ENCODE results near the gene FGF1.

FGF1 gene

GRCh38 chr5:142621227-142621626 lies 64.7 kb downstream of the FGF1 start:
- in situ Hi-C loops (cut with MboI; ENCODE audit: low sequenced_read_pairs), result loop anchor here (25.0 kb wide), 1 partner anchor 266 kb away; no protein-coding TSS in a partner anchor

GRCh38 chr5:142619815-142620214 lies 66.1 kb downstream of the FGF1 start:
- in situ Hi-C loops (cut with MboI; ENCODE audit: low sequenced_read_pairs), result loop anchor here (25.0 kb wide), 1 partner anchor 267 kb away; no protein-coding TSS in a partner anchor

- in situ Hi-C loops (cut with MboI; ENCODE audit: low sequenced_read_pairs), result loop anchor here (25.0 kb wide), 1 partner anchor 269 kb away; no protein-coding TSS in a partner anchor
Observed at GRCh38 chr5:142618130-142618523, 67.8 kb downstream of the FGF1 start.

GRCh38 chr5:142617416-142618129 lies 68.3 kb downstream of the FGF1 start:
- in situ Hi-C loops (cut with MboI; ENCODE audit: low sequenced_read_pairs), result loop anchor here (25.0 kb wide), 1 partner anchor 270 kb away; no protein-coding TSS in a partner anchor

GRCh38 chr5:142615948-142616347 lies 69.9 kb downstream of the FGF1 start:
- in situ Hi-C loops (cut with MboI; ENCODE audit: low sequenced_read_pairs), result loop anchor here (25.0 kb wide), 1 partner anchor 271 kb away; no protein-coding TSS in a partner anchor

GRCh38 chr5:142614054-142614453 lies 71.8 kb downstream of the FGF1 start:
- in situ Hi-C loops (cut with MboI; ENCODE audit: low sequenced_read_pairs), result loop anchor here (25.0 kb wide), 1 partner anchor 273 kb away; no protein-coding TSS in a partner anchor

GRCh38 chr5:142613271-142613671 lies 72.6 kb downstream of the FGF1 start:
- in situ Hi-C loops (cut with MboI; ENCODE audit: low sequenced_read_pairs), result loop anchor here (25.0 kb wide), 1 partner anchor 274 kb away; no protein-coding TSS in a partner anchor

GRCh38 chr5:142612494-142613270 lies 73.2 kb downstream of the FGF1 start:
- in situ Hi-C loops (cut with MboI; ENCODE audit: low sequenced_read_pairs), result loop anchor here (25.0 kb wide), 1 partner anchor 275 kb away; no protein-coding TSS in a partner anchor

GRCh38 chr5:142611154-142611553 lies 74.7 kb downstream of the FGF1 start:
- in situ Hi-C loops (cut with MboI; ENCODE audit: low sequenced_read_pairs), result loop anchor here (25.0 kb wide), 1 partner anchor 276 kb away; no protein-coding TSS in a partner anchor

GRCh38 chr5:142610176-142611001 lies 75.5 kb downstream of the FGF1 start:
- in situ Hi-C loops (cut with MboI; ENCODE audit: low sequenced_read_pairs), result loop anchor here (25.0 kb wide), 1 partner anchor 277 kb away; no protein-coding TSS in a partner anchor

- in situ Hi-C loops (cut with MboI; ENCODE audit: low sequenced_read_pairs), result loop anchor here (10.0 to 25.0 kb wide), 2 partner anchors 86 to 278 kb away; no protein-coding TSS in a partner anchor
Observed at GRCh38 chr5:142609142-142609541, 76.7 kb downstream of the FGF1 start.

GRCh38 chr5:142608081-142608480 lies 77.8 kb downstream of the FGF1 start:
- in situ Hi-C loops (cut with MboI; ENCODE audit: low sequenced_read_pairs), result loop anchor here (10.0 to 25.0 kb wide), 2 partner anchors 87 to 279 kb away; no protein-coding TSS in a partner anchor

GRCh38 chr5:142605611-142606010 lies 80.3 kb downstream of the FGF1 start:
- in situ Hi-C loops (cut with MboI; ENCODE audit: low sequenced_read_pairs), result loop anchor here (10.0 to 25.0 kb wide), 2 partner anchors 89 to 282 kb away; no protein-coding TSS in a partner anchor

- in situ Hi-C loops (cut with MboI; ENCODE audit: low sequenced_read_pairs), result loop anchor here (10.0 to 25.0 kb wide), 2 partner anchors 92 to 285 kb away; no protein-coding TSS in a partner anchor
Observed at GRCh38 chr5:142602720-142603245, 83.1 kb downstream of the FGF1 start.

- in situ Hi-C loops (cut with MboI; ENCODE audit: low sequenced_read_pairs), result loop anchor here (10.0 to 25.0 kb wide), 2 partner anchors 93 to 286 kb away; no protein-coding TSS in a partner anchor
Observed at GRCh38 chr5:142601432-142601831, 84.5 kb downstream of the FGF1 start.

- in situ Hi-C loops (cut with MboI; ENCODE audit: low sequenced_read_pairs), result loop anchor here (10.0 to 25.0 kb wide), 2 partner anchors 94 to 287 kb away; no protein-coding TSS in a partner anchor
Observed at GRCh38 chr5:142600611-142601358, 85.1 kb downstream of the FGF1 start.

GRCh38 chr5:142600092-142600491 lies 85.8 kb downstream of the FGF1 start:
- in situ Hi-C loops (cut with MboI; ENCODE audit: low sequenced_read_pairs), result loop anchor here (10.0 to 25.0 kb wide), 2 partner anchors 95 to 287 kb away; no protein-coding TSS in a partner anchor

- in situ Hi-C loops (cut with MboI; ENCODE audit: low sequenced_read_pairs), result no loop called here
Observed at GRCh38 chr5:142598338-142598700, 87.6 kb downstream of the FGF1 start.

Data from HL-60/S4 (cell line).